A673 (cell line): Measurements from ENCODE around the gene TFG. TPM values are rescaled to one million over a fixed set of nuclear protein-coding genes. Genes with fewer than 3 reads are reported as not detected.

ENCODE experiments used
- BruUV-seq: library from RNA; stranded (reverse); fragments of 400-500 nt; replicated peaks from 2 replicates; lab custom pipeline; 2021; lab: Mats Ljungman, UMichigan
- CTCF ChIA-PET: fragments of 300-600 bp; sonication (Branson Sonifier 250); formaldehyde crosslinking; loops from one replicate; lab custom pipeline; 2022; ENCODE audit warnings: antibody characterized with exemption; lab: Charles Lee
- POLR2A ChIA-PET: fragments of 300-600 bp; sonication (Branson Sonifier 250); formaldehyde crosslinking; loops from one replicate; lab custom pipeline; 2022; ENCODE audit warnings: antibody characterized with exemption; ENCODE audit not compliant: low non-redundant PET; lab: Charles Lee
- DNase-seq: peaks from one replicate; pipeline ENCODE4 v3.0.0-alpha.2; 2015; ENCODE audit warnings: low spot score
- H3K27ac ChIP-seq: fragments of 200-600 bp; sonication (generic); 2 replicates; pipeline ENCODE4 v1.5.1; 2016; ENCODE audit warnings: mixed run types, low read depth, mild to moderate bottlenecking, mixed read lengths, antibody characterized with exemption, low read length; ENCODE audit not compliant: poor library complexity, severe bottlenecking
- H3K27me3 ChIP-seq: fragments of 200-600 bp; sonication (generic); replicated peaks from 2 replicates; pipeline ENCODE4 v1.6.1; 2017; ENCODE audit warnings: mixed run types, low read depth, mild to moderate bottlenecking, mixed read lengths, antibody characterized with exemption, low read length; ENCODE audit not compliant: insufficient read depth, poor library complexity
- H3K36me3 ChIP-seq: fragments of 200-600 bp; sonication (generic); 2 replicates; pipeline ENCODE4 v1.6.1; 2016; ENCODE audit warnings: mixed run types, mild to moderate bottlenecking, mixed read lengths, antibody characterized with exemption, low read length; ENCODE audit not compliant: insufficient read depth, poor library complexity, severe bottlenecking
- H3K4me1 ChIP-seq: fragments of 200-600 bp; sonication (generic); 2 replicates; pipeline ENCODE4 v1.6.1; 2017; ENCODE audit warnings: mixed run types, mild to moderate bottlenecking, mixed read lengths, antibody characterized with exemption, low read length; ENCODE audit not compliant: insufficient read depth, poor library complexity, severe bottlenecking
- H3K4me3 ChIP-seq: fragments of 200-600 bp; sonication (generic); 2 replicates; pipeline ENCODE4 v1.5.1; 2016; ENCODE audit warnings: low read depth, mixed run types, mild to moderate bottlenecking, mixed read lengths, low read length; ENCODE audit not compliant: poor library complexity, severe bottlenecking
- H3K9me3 ChIP-seq: fragments of 200-600 bp; sonication (generic); 2 replicates; pipeline ENCODE4 v1.6.1; 2016; ENCODE audit warnings: mixed run types, low read depth, mild to moderate bottlenecking, mixed read lengths, antibody characterized with exemption, low read length; ENCODE audit not compliant: poor library complexity, severe bottlenecking
- CTCF ChIP-seq: fragments of 300-800, 200-600 bp; sonication (generic); conservative IDR thresholded peaks from 2 replicates; pipeline ENCODE4 v1.5.1; 2017; ENCODE audit warnings: low read depth, mild to moderate bottlenecking, antibody characterized with exemption, low read length, moderate library complexity, mixed read lengths
- EZH2 ChIP-seq: fragments of 200-600 bp; sonication (generic); IDR thresholded peaks from 2 replicates; pipeline ENCODE4 v1.6.1; 2017; ENCODE audit warnings: borderline replicate concordance, low read depth, mild to moderate bottlenecking, mixed read lengths, antibody characterized with exemption, low read length; ENCODE audit not compliant: poor library complexity, severe bottlenecking
- intact Hi-C: fragments of 100-400 bp; cut with micrococcal nuclease; formaldehyde crosslinking; loops from one replicate; pipeline ENCODE4 v1.10.0; 2022; ENCODE audit not compliant: unreplicated experiment
- total RNA-seq: library from RNA; stranded (reverse); gene quantifications from 2 replicates; pipeline ENCODE4 v1.2.3, GENCODE V29; 2021

The TFG gene
- total RNA-seq, 1 experiment from 2014 or later: 157 TPM

DNA sequence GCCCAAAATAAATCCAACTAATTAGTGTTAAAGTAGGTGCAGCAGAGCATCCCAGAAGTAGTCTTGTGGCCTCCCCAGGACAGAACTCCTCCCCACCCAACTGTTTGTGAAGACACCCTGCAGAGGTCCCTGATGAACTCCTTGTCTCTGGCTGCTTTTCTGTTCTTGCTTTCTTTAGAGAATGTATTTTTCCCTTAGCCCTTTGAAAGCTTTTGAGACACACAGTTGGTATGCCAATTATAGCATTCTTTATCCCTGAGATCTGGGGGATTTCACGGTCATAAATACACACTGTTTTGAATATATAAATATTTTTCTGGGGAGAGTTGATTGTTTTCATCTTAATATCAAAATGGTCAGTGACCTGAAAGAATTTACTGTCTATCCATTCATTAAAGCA is 9.8 kb downstream of the TFG start:
- ChIA-PET POLR2A (no interaction called here), CTCF (no interaction called here)
- no peak for TF ChIP-seq CTCF
- H3K27me3 ChIP-seq: no peaks in the 10 kb centered on the region
- no peaks in the 10 kb centered on the region for H3K9me3 ChIP-seq
- DNase-seq: peak; percentile 25
- intact Hi-C loops: no loop called here
- H3K36me3 ChIP-seq: peaks cover 65% of the 10 kb centered on the region
- H3K27ac ChIP-seq: no peak overlapping the region
- no peak overlapping the region for H3K4me3 ChIP-seq
- H3K4me1 ChIP-seq: peaks cover 15% of the 10 kb centered on the region
- no TSS peak for BruUV-seq

- POLR2A ChIA-PET: no interaction called here
Measured at GRCh38 chr3:100720426-100720825, 11.1 kb downstream of the TFG start.

DNA sequence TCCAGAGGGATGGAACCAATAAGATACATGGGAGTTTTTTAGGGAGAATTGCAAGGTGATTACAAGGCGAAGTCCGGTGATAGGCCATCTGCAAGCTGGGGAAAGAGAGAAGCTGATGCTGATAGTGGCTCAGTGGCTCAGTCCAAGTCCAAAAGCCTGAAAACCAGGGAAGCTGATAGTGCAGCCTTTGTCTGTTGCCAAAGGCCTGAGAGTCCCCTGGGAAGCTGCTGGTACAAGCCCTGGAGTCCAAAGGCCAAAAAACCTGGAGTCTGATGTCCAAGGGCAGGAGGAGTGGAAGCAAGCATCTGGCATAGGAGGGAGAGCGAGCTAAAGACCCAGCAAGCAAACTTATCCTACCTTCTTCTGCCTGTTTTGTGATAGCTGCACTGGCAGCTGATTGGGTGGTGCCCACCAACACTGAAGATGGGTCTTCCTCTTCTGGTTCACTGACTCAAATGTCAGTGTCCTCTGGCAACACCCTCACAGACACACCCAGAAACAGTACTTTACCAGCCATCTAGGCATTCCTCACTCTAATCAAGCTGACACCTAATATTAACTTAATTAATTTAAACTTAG is 16.7 kb downstream of the TFG start:
- Histone ChIP-seq H3K27me3 (no peaks in the 10 kb centered on the region), H3K27ac (no peak overlapping the region), H3K4me1 (no peaks in the 10 kb centered on the region), H3K4me3 (no peak overlapping the region), H3K36me3 (peaks cover 75% of the 10 kb centered on the region), H3K9me3 (no peaks in the 10 kb centered on the region)
- no TSS peak for BruUV-seq
- CTCF ChIA-PET: no interaction called here
- TF ChIP-seq CTCF: no peak
- no peak for TF ChIP-seq EZH2
- intact Hi-C loops: loop anchor here (5.0 kb wide), 1 partner anchor 124 kb away; no protein-coding TSS in a partner anchor
- POLR2A ChIA-PET: interaction anchor here (0.6 kb wide), 1 partner anchor 15 kb away, joined by 4 read pairs; no protein-coding TSS in a partner anchor
- DNase-seq: no peak

More at GRCh38 chr3:100720426-100720825, 11.1 kb downstream of the TFG start:
- H3K9me3 ChIP-seq: no peaks in the 10 kb centered on the region
- CTCF ChIA-PET: no interaction called here
- no peaks in the 10 kb centered on the region for H3K27me3 ChIP-seq
- H3K36me3 ChIP-seq: peaks cover 60% of the 10 kb centered on the region
- no peak overlapping the region for H3K4me3 ChIP-seq
- TF ChIP-seq CTCF (no peak), EZH2 (no peak)
- peaks cover 15% of the 10 kb centered on the region for H3K4me1 ChIP-seq
- intact Hi-C loops: no loop called here
- no peak overlapping the region for H3K27ac ChIP-seq
- no TSS peak for BruUV-seq
- no peak for DNase-seq
